Panc1 (cell line): ENCODE data around the gene RPUSD3. TPM values are rescaled to one million over a fixed set of nuclear protein-coding genes. Genes with fewer than 3 reads are reported as not detected.

ENCODE experiments used
- ATAC-seq: fragments of 200-7000 bp; cut with Tn5 transposase; 2 replicates; pipeline ENCODE4 v1.9.1; 2020; ENCODE audit warnings: mild to moderate bottlenecking, moderate library complexity
- BruUV-seq: library from RNA; stranded (reverse); fragments of 400-500 nt; replicated peaks from 2 replicates; lab custom pipeline; 2021; lab: Mats Ljungman, UMichigan
- CTCF ChIA-PET: fragments of 300-600 bp; sonication (Branson Sonifier 250); formaldehyde crosslinking; loops from one replicate; lab custom pipeline; 2022; ENCODE audit warnings: antibody characterized with exemption; lab: Charles Lee
- POLR2A ChIA-PET: fragments of 300-600 bp; sonication (Branson Sonifier 250); formaldehyde crosslinking; loops from one replicate; lab custom pipeline; 2022; ENCODE audit warnings: antibody characterized with exemption; lab: Charles Lee
- DNase-seq: peaks from one replicate; pipeline ENCODE4 v3.0.0-alpha.2; 2010; ENCODE audit warnings: low read depth, low spot score
- H3K27ac ChIP-seq: 2 replicates; pipeline ENCODE4 v1.5.1; 2011; ENCODE audit warnings: mild to moderate bottlenecking, low read length, inconsistent platforms
- H3K27me3 ChIP-seq: fragments of 200-500 bp; sonication (Bioruptor generic); 2 replicates; pipeline ENCODE4 v1.6.0; 2014; ENCODE audit warnings: low read length, inconsistent platforms; ENCODE audit not compliant: control insufficient read depth, insufficient read depth
- H3K36me3 ChIP-seq: fragments of 200-500 bp; sonication (Bioruptor generic); 2 replicates; pipeline ENCODE4 v1.5.1; 2014; ENCODE audit warnings: inconsistent platforms, mild to moderate bottlenecking, low read length, moderate library complexity; ENCODE audit not compliant: control insufficient read depth, insufficient read depth
- H3K4me1 ChIP-seq: 2 replicates; pipeline ENCODE4 v1.5.1; 2011; ENCODE audit warnings: inconsistent platforms, mild to moderate bottlenecking, low read length, moderate library complexity; ENCODE audit not compliant: control insufficient read depth, insufficient read depth
- H3K4me3 ChIP-seq, 2 experiments: 2 replicates each; pipeline ENCODE4 v1.5.1; 2011 to 2012; ENCODE audit warnings: low read depth in 2 of 2, low read length in 2 of 2, mild to moderate bottlenecking in 2 of 2, inconsistent platforms in 1 of 2, moderate library complexity in 1 of 2
- H3K9me3 ChIP-seq: fragments of 200-500 bp; sonication (Bioruptor generic); 2 replicates; pipeline ENCODE4 v1.5.1; 2014; ENCODE audit warnings: low read depth, mild to moderate bottlenecking, inconsistent platforms, low read length, moderate library complexity; ENCODE audit not compliant: control insufficient read depth, insufficient read depth
- CTCF ChIP-seq: fragments of 450-650 bp; IDR thresholded peaks from 2 replicates; pipeline ENCODE4 v1.5.1; 2017; ENCODE audit warnings: mild to moderate bottlenecking
- POLR2AphosphoS5 ChIP-seq: IDR thresholded peaks from 2 replicates; pipeline ENCODE4 v1.6.1; 2012; ENCODE audit warnings: mild to moderate bottlenecking, low read depth, low read length, moderate library complexity
- REST ChIP-seq, 2 experiments: IDR thresholded peaks; 2 replicates each; pipeline ENCODE4 v1.6.1; 2011 to 2012; ENCODE audit warnings: low read depth in 2 of 2, control low read depth in 1 of 2, low read length in 1 of 2, mild to moderate bottlenecking in 1 of 2, moderate library complexity in 1 of 2; ENCODE audit not compliant: insufficient read depth in 1 of 2
- SIN3A ChIP-seq: IDR thresholded peaks from 2 replicates; pipeline ENCODE4 v1.6.1; 2012; ENCODE audit warnings: low read depth, mild to moderate bottlenecking, low read length, moderate library complexity, borderline replicate concordance; ENCODE audit not compliant: insufficient read depth
- TCF7L2 ChIP-seq: IDR thresholded peaks from 2 replicates; pipeline ENCODE4 v1.6.1; 2011; ENCODE audit warnings: mild to moderate bottlenecking, low read depth, low read length, inconsistent platforms
- in situ Hi-C: cut with HindIII; loops from 2 replicates; pipeline ENCODE4 v1.10.0; 2016; ENCODE audit warnings: low sequenced_read_pairs, low pct_unique_long_range_greater_than_20kb
- intact Hi-C: fragments of 100-400 bp; cut with micrococcal nuclease; formaldehyde crosslinking; loops from one replicate; pipeline ENCODE4 v1.10.0; 2022; ENCODE audit not compliant: unreplicated experiment
- total RNA-seq: library from RNA; stranded (reverse); gene quantifications from one replicate; pipeline ENCODE4 v1.2.1, GENCODE V29; 2021; ENCODE audit not compliant: unreplicated experiment

The RPUSD3 gene
- total RNA-seq, 1 experiment from 2014 or later, result 40.4 TPM

- H3K4me3 ChIP-seq, result no peak overlapping the region
- peaks cover 3% of the 10 kb centered on the region; the same call in 1 of the 2 replicates for H3K4me1 ChIP-seq
- CTCF ChIA-PET, result interaction anchor here (1.2 kb wide), 1 partner anchor 143 kb away, joined by 3 read pairs; no protein-coding TSS in a partner anchor
- H3K36me3 ChIP-seq, result peaks cover 19% of the 10 kb centered on the region; the same call in 1 of the 2 replicates
- in situ Hi-C loops, result no loop called here
- no peaks in the 10 kb centered on the region for H3K27me3 ChIP-seq
- no peaks in the 10 kb centered on the region for H3K9me3 ChIP-seq
- no peak for DNase-seq
- intact Hi-C loops, result no loop called here
- TF ChIP-seq REST (IDR thresholded peaks at IDR 0.05; ENCODE audit: insufficient read depth in 1 of 2, low read depth in 2 of 2, low read length in 1 of 2), result no peak
- POLR2A ChIA-PET, result no interaction called here
- ATAC-seq, result no peak
- no TSS peak for BruUV-seq
- no peak overlapping the region for H3K27ac ChIP-seq
These were observed 40.3 kb downstream of the RPUSD3 start for GRCh38 chr3:9803494-9803893.

- CTCF ChIA-PET, result no interaction called here
- in situ Hi-C loops, result no loop called here
These were observed 43.3 kb downstream of the RPUSD3 start for GRCh38 chr3:9800529-9800928.

More at GRCh38 chr3:9800529-9800928, 43.3 kb downstream of the RPUSD3 start:
- no peak overlapping the region for H3K27ac ChIP-seq
- H3K4me3 ChIP-seq, result no peak overlapping the region
- BruUV-seq, result no TSS peak
- DNase-seq (no peak), ATAC-seq (no peak)
- intact Hi-C loops, result no loop called here
- no peaks in the 10 kb centered on the region for H3K9me3 ChIP-seq
- TF ChIP-seq POLR2AphosphoS5 (no peak), SIN3A (no peak), CTCF (no peak; the same call in 1 of the 2 replicates), REST (IDR thresholded peaks at IDR 0.05; ENCODE audit: insufficient read depth in 1 of 2, low read depth in 2 of 2, low read length in 1 of 2) (no peak), TCF7L2 (no peak)
- H3K27me3 ChIP-seq, result no peaks in the 10 kb centered on the region
- POLR2A ChIA-PET, result no interaction called here
- H3K4me1 ChIP-seq, result no peaks in the 10 kb centered on the region
- H3K36me3 ChIP-seq, result peaks cover 24% of the 10 kb centered on the region
